OCI-LY3 (cell line): ENCODE data around the gene PDE4A.

ENCODE experiments used
- H2AFZ ChIP-seq: fragments of 200-600, 300-600 bp; shearing (Covaris generic); 2 replicates; pipeline ENCODE4 v1.6.0; 2014; ENCODE audit warnings: antibody characterized with exemption, low read depth, low read length
- H3K27ac ChIP-seq: fragments of 200-600, 300-600 bp; sonication (generic); 2 replicates; pipeline ENCODE4 v1.5.1; 2014; ENCODE audit warnings: mild to moderate bottlenecking, low read length, moderate library complexity, mixed read lengths
- H3K27me3 ChIP-seq: fragments of 200-600, 300-600 bp; sonication (generic); 2 replicates; pipeline ENCODE4 v1.6.1; 2014; ENCODE audit warnings: low read depth, low read length, mixed read lengths
- H3K36me3 ChIP-seq: fragments of 200-600, 300-600 bp; sonication (generic); replicated peaks from 2 replicates; pipeline ENCODE3; 2014; ENCODE audit warnings: low read depth, low read length, mixed read lengths
- H3K4me1 ChIP-seq: fragments of 300-600, 200-600 bp; sonication (generic); 2 replicates; pipeline ENCODE4 v1.6.1; 2014; ENCODE audit warnings: low read length, mixed read lengths
- H3K4me2 ChIP-seq: fragments of 200-600, 300-600 bp; sonication (generic); 2 replicates; pipeline ENCODE4 v1.6.1; 2014; ENCODE audit warnings: low read length, mixed read lengths
- H3K4me3 ChIP-seq: fragments of 300-600, 200-600 bp; sonication (generic); 2 replicates; pipeline ENCODE4 v1.5.1; 2014; ENCODE audit warnings: antibody characterized with exemption, mild to moderate bottlenecking, low read length, moderate library complexity
- H3K79me2 ChIP-seq: fragments of 300-600, 200-600 bp; shearing (Covaris generic); 2 replicates; pipeline ENCODE4 v1.6.1; 2014; ENCODE audit warnings: mild to moderate bottlenecking, low read length, mixed read lengths
- H3K9ac ChIP-seq: fragments of 300-600, 200-600 bp; shearing (Covaris generic); 2 replicates; pipeline ENCODE4 v1.6.0; 2014; ENCODE audit warnings: mild to moderate bottlenecking, low read length, moderate library complexity
- H3K9me3 ChIP-seq: fragments of 200-600, 300-600 bp; shearing (Covaris generic); 2 replicates; pipeline ENCODE4 v1.6.1; 2014; ENCODE audit warnings: low read length, mixed read lengths; ENCODE audit not compliant: insufficient read depth
- H4K20me1 ChIP-seq: fragments of 200-600, 300-600 bp; sonication (generic); 2 replicates; pipeline ENCODE4 v1.6.1; 2016; ENCODE audit warnings: low read length, mixed read lengths; ENCODE audit not compliant: insufficient read depth
- EZH2phosphoT487 ChIP-seq: fragments of 200-600 bp; shearing (Covaris generic); IDR thresholded peaks from 2 replicates; pipeline ENCODE4 v1.6.1; 2018; ENCODE audit warnings: antibody characterized with exemption, mixed run types, low read depth
- TF ChIP-seq, protein P1 (sequence below): fragments of 200-600, 300-600 bp; sonication (generic); IDR thresholded peaks from 2 replicates; pipeline ENCODE4 v1.5.1; 2014; ENCODE audit warnings: antibody characterized with exemption, low read length, low read depth

The PDE4A gene

DNA sequence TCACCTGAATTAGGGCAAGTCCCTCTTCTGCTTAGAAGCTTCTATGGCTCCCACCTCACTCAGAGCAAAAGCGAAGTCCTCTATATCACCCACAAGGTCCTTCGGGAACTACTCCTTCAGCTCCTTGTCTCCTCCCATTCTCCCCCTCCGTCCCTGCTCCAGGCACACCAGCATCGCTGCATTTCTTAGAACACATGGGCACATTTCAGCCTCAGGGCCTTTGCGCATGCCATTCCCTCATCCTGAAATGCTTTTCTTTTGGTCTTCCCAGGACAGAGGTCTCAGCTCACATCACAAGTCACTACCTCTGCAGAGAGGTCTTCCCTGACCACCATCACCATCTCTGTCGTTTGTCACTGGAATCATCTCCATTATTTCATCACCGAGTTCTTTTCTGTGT is 92.9 kb downstream of the PDE4A start:
- Histone ChIP-seq H3K4me1 (peaks cover 3% of the 10 kb centered on the region), H3K4me2 (no peak overlapping the region), H3K27me3 (peaks cover 6% of the 10 kb centered on the region; the same call in 1 of the 2 replicates), H4K20me1 (no peaks in the 10 kb centered on the region), H3K79me2 (no peaks in the 10 kb centered on the region), H3K27ac (no peak overlapping the region), H3K4me3 (no peak overlapping the region), H3K9ac (no peak overlapping the region), H3K36me3 (no peaks in the 10 kb centered on the region), H3K9me3 (no peaks in the 10 kb centered on the region), H2AFZ (no peak overlapping the region)
- TF ChIP-seq EZH2phosphoT487, result no peak
- TF ChIP-seq, protein P1, sequence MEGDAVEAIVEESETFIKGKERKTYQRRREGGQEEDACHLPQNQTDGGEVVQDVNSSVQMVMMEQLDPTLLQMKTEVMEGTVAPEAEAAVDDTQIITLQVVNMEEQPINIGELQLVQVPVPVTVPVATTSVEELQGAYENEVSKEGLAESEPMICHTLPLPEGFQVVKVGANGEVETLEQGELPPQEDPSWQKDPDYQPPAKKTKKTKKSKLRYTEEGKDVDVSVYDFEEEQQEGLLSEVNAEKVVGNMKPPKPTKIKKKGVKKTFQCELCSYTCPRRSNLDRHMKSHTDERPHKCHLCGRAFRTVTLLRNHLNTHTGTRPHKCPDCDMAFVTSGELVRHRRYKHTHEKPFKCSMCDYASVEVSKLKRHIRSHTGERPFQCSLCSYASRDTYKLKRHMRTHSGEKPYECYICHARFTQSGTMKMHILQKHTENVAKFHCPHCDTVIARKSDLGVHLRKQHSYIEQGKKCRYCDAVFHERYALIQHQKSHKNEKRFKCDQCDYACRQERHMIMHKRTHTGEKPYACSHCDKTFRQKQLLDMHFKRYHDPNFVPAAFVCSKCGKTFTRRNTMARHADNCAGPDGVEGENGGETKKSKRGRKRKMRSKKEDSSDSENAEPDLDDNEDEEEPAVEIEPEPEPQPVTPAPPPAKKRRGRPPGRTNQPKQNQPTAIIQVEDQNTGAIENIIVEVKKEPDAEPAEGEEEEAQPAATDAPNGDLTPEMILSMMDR, result no peak

DNA sequence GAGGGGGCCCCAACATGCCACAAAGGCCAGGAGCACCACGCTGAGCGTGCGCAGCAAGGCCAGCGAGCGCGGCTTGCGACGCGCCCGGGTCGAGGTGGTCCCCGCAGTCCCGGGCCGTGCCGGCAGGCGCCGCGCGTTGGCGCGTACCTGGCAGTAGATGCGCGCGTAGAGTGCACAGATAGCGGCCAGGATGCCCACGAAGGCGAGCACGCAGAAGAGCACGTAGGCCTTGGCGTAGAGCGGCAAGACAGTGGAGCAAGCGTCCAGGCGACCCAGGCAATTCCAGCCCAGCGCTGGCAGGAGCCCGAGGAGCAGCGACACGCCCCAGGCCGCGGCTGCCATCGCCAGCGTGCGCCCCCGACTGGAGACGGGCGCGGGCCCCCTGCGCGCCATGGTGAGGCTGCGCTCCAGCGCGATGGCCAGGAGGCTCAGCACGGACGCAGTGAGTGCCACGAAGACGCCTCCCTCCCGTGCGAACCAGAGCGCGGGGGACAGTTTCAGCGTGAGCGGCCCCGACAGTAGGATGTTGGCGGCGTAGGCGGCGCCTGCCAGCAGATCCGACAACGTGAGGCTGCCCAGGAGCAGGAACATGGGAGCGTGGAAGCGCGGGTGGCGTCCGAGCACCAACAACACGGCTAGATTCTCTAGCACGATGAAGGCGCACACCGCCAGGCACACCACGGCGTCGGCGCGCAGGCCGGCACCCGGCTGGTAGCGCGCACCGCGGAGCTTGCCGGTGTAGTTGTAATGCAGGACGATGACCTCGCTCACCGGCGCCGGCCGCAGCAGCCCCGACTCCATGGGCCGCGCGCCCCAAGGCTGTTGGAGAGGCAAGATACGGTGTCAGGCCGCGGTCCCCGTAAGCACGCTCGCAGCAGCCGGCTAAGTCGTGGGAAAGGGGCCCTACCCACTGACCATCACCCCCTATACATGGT is 94.1 kb downstream of the PDE4A start:
- Histone ChIP-seq H3K9me3 (no peaks in the 10 kb centered on the region), H3K9ac (no peak overlapping the region), H3K4me2 (no peak overlapping the region), H3K4me1 (peaks cover 15% of the 10 kb centered on the region), H2AFZ (no peak overlapping the region), H4K20me1 (no peaks in the 10 kb centered on the region), H3K4me3 (no peak overlapping the region), H3K27me3 (peaks cover 17% of the 10 kb centered on the region), H3K36me3 (no peaks in the 10 kb centered on the region), H3K79me2 (no peaks in the 10 kb centered on the region), H3K27ac (no peak overlapping the region)
- TF ChIP-seq, protein P1, result no peak
- TF ChIP-seq EZH2phosphoT487, result no peak

DNA sequence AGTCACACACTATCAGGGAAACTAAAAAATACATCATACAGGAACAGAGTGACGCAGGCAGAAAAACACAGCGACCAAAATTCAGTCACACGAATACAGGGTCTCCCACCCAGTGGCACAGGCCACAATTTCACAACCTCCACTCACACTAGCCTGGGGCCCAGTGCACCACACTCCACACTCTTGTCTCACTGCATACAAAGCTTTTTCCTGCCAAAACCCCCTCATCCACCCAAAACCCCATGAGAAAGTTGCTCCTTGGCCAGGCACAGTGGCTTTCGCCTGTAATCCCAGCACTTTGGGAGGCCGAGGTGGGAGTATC is 95.7 kb downstream of the PDE4A start:
- Histone ChIP-seq H3K27me3 (peaks cover 25% of the 10 kb centered on the region), H3K4me3 (no peak overlapping the region), H3K9me3 (no peaks in the 10 kb centered on the region), H3K36me3 (no peaks in the 10 kb centered on the region), H4K20me1 (no peaks in the 10 kb centered on the region), H3K79me2 (no peaks in the 10 kb centered on the region), H3K9ac (no peak overlapping the region), H3K4me2 (no peak overlapping the region), H3K27ac (no peak overlapping the region), H3K4me1 (peaks cover 12% of the 10 kb centered on the region), H2AFZ (no peak overlapping the region)
- TF ChIP-seq, protein P1, result no peak
- no peak for TF ChIP-seq EZH2phosphoT487

DNA sequence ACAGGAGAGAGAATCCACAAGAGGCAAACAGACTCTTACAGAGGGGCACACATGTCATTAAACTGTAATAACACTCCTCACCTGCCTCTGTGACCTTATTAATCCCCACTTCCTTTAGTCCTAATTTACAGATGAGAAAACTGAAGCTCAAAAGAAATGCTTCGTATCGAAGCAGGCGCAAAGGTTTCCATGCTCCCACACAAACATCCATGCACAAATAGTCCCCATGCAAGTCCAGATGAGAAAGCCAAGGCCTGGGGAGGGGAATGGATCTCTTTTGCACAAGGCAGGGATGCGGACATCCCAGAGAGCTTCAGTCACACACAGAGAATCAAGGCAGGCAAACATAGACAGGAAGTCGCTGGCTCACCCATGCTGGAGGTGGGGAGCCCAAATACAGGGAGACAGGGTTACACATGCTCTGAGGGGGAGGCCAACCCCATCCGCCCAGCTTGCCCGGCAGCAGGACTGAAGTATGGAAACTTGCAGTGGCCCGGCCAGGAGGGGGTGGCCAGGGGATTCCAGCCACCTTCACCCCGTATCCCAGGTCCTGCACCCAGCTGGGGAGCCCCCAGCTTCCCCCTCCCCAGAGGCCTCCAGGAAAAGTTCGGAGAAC is 96.4 kb downstream of the PDE4A start:
- H3K4me3 ChIP-seq, result no peak overlapping the region
- H2AFZ ChIP-seq, result no peak overlapping the region
- H3K79me2 ChIP-seq, result no peaks in the 10 kb centered on the region
- H3K4me2 ChIP-seq, result no peak overlapping the region
- H3K4me1 ChIP-seq, result peaks cover 12% of the 10 kb centered on the region
- no peaks in the 10 kb centered on the region for H3K36me3 ChIP-seq
- TF ChIP-seq EZH2phosphoT487, result no peak
- TF ChIP-seq, protein P1, result no peak
- peaks cover 26% of the 10 kb centered on the region for H3K27me3 ChIP-seq
- H4K20me1 ChIP-seq, result no peaks in the 10 kb centered on the region
- no peaks in the 10 kb centered on the region for H3K9me3 ChIP-seq
- no peak overlapping the region for H3K9ac ChIP-seq
- no peak overlapping the region for H3K27ac ChIP-seq
